Caco-2 (cell line): Measurements from ENCODE around the gene MRPL33. TPM values are rescaled to one million over a fixed set of nuclear protein-coding genes. Genes with fewer than 3 reads are reported as not detected.

Experiments used
- BruUV-seq: library from RNA; stranded (reverse); fragments of 400-500 nt; replicated peaks from 2 replicates; lab custom pipeline; 2021; lab: Mats Ljungman, UMichigan
- CTCF ChIA-PET: fragments of 300-600 bp; sonication (Branson Sonifier 250); formaldehyde crosslinking; loops from one replicate; lab custom pipeline; 2022; ENCODE audit warnings: antibody characterized with exemption; lab: Charles Lee
- POLR2A ChIA-PET: fragments of 300-600 bp; sonication (Branson Sonifier 250); formaldehyde crosslinking; loops from one replicate; lab custom pipeline; 2022; ENCODE audit warnings: antibody characterized with exemption; lab: Charles Lee
- DNase-seq, 2 experiments: peaks; one replicate each; pipeline versions ENCODE4 v3.0.0 to v3.0.0-alpha.2; 2020 to 2022
- H3K27me3 ChIP-seq: replicated peaks from 2 replicates; pipeline ENCODE4 v1.6.0; 2011; ENCODE audit warnings: low read length; ENCODE audit not compliant: control insufficient read depth, insufficient read depth
- H3K36me3 ChIP-seq: 2 replicates; pipeline ENCODE4 v1.5.1; 2011; ENCODE audit warnings: low read length; ENCODE audit not compliant: control insufficient read depth, insufficient read depth
- H3K4me1 ChIP-seq: fragments of 250-450 bp; sonication (Bioruptor Pico); 2 replicates; pipeline ENCODE4 v1.5.1; 2020; ENCODE audit warnings: mild to moderate bottlenecking
- H3K4me3 ChIP-seq: 2 replicates; pipeline ENCODE4 v1.5.1; 2011; ENCODE audit warnings: low read depth, mild to moderate bottlenecking, control low read depth, low read length
- H3K9me3 ChIP-seq: fragments of 250-450 bp; sonication (Bioruptor Pico); 2 replicates; pipeline ENCODE4 v1.5.1; 2020; ENCODE audit warnings: mild to moderate bottlenecking, moderate library complexity
- H3K27ac Mint-ChIP-seq: one replicate; pipeline ENCODE4 v1.8.0; 2022; ENCODE audit warnings: mixed read lengths; ENCODE audit not compliant: unreplicated experiment
- H3K27me3 Mint-ChIP-seq: one replicate; pipeline ENCODE4 v1.8.0; 2022; ENCODE audit warnings: mixed read lengths; ENCODE audit not compliant: insufficient read depth, unreplicated experiment
- H3K36me3 Mint-ChIP-seq: one replicate; pipeline ENCODE4 v1.8.0; 2022; ENCODE audit warnings: mild to moderate bottlenecking, mixed read lengths; ENCODE audit not compliant: insufficient read depth, unreplicated experiment
- H3K4me1 Mint-ChIP-seq: one replicate; pipeline ENCODE4 v1.8.0; 2022; ENCODE audit warnings: low read depth, mixed read lengths; ENCODE audit not compliant: unreplicated experiment
- H3K4me3 Mint-ChIP-seq: one replicate; pipeline ENCODE4 v1.8.0; 2022; ENCODE audit warnings: mild to moderate bottlenecking, moderate library complexity, mixed read lengths; ENCODE audit not compliant: unreplicated experiment
- H3K9me3 Mint-ChIP-seq: one replicate; pipeline ENCODE4 v1.8.0; 2022; ENCODE audit warnings: mixed read lengths; ENCODE audit not compliant: unreplicated experiment
- intact Hi-C: fragments of 100-400 bp; cut with micrococcal nuclease; formaldehyde crosslinking; loops from one replicate; pipeline ENCODE4 v1.10.0; 2022; ENCODE audit not compliant: unreplicated experiment
- total RNA-seq: library from RNA; stranded (reverse); gene quantifications from 2 replicates; pipeline ENCODE4 v1.2.3, GENCODE V29; 2022
- TF ChIP-seq, protein P1 (sequence below), 2 experiments: fragments of 200-600 bp in 1 of 2; IDR thresholded peaks; 1 replicate in 1 of 2; 2 replicates in 1 of 2; pipeline versions ENCODE4 v1.5.1 to v1.8.0; 2011 to 2022; ENCODE audit warnings: antibody characterized with exemption in 1 of 2, control low read depth in 1 of 2, inconsistent platforms in 1 of 2, low read depth in 1 of 2, low read length in 1 of 2, mild to moderate bottlenecking in 1 of 2, moderate library complexity in 1 of 2; ENCODE audit not compliant: insufficient read depth in 1 of 2, severe bottlenecking in 1 of 2, unreplicated experiment in 1 of 2

Gene MRPL33
- total RNA-seq, 1 experiment from 2014 or later: 84.9 TPM

DNA sequence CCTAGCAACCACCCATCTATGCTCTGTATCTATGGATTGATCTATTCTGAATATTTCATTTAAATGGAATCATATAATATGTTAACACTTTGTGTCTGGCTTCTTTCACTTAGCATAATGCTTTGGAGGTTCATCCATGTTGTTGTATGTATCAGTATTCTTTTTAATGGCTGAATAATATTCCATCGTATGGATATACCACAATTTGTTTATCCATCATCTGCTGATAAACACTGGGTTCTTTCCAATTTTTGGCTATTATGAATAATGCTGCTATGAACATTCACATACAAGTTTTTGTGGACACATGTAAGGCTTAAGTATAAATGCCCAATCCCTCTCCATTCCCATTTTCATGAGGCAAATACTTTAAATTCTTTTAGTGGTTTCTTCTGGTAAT, 52.9 kb downstream of the MRPL33 start:
- no peaks in the 10 kb centered on the region for H3K27me3 ChIP-seq
- BruUV-seq: no TSS peak
- POLR2A ChIA-PET: no interaction called here
- Mint-ChIP-seq H3K4me1 (peaks cover 10% of the 10 kb centered on the region), H3K27me3 (no peaks in the 10 kb centered on the region), H3K27ac (no peak overlapping the region), H3K36me3 (peaks cover 5% of the 10 kb centered on the region), H3K4me3 (no peak overlapping the region), H3K9me3 (peaks cover 22% of the 10 kb centered on the region)
- 0 out of 2 replicates have a peak, but pooled peaks cover 6% of the 10 kb centered on the region for H3K9me3 ChIP-seq
- CTCF ChIA-PET: no interaction called here
- H3K4me3 ChIP-seq: no peak overlapping the region
- no peaks in the 10 kb centered on the region for H3K4me1 ChIP-seq
- H3K36me3 ChIP-seq: no peaks in the 10 kb centered on the region
- DNase-seq: no peak
- intact Hi-C loops: no loop called here
- TF ChIP-seq, protein P1, sequence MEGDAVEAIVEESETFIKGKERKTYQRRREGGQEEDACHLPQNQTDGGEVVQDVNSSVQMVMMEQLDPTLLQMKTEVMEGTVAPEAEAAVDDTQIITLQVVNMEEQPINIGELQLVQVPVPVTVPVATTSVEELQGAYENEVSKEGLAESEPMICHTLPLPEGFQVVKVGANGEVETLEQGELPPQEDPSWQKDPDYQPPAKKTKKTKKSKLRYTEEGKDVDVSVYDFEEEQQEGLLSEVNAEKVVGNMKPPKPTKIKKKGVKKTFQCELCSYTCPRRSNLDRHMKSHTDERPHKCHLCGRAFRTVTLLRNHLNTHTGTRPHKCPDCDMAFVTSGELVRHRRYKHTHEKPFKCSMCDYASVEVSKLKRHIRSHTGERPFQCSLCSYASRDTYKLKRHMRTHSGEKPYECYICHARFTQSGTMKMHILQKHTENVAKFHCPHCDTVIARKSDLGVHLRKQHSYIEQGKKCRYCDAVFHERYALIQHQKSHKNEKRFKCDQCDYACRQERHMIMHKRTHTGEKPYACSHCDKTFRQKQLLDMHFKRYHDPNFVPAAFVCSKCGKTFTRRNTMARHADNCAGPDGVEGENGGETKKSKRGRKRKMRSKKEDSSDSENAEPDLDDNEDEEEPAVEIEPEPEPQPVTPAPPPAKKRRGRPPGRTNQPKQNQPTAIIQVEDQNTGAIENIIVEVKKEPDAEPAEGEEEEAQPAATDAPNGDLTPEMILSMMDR (IDR thresholded peaks at IDR 0.05; ENCODE audit: insufficient read depth in 1 of 2, low read depth in 1 of 2, low read length in 1 of 2, severe bottlenecking in 1 of 2, unreplicated experiment in 1 of 2): no peak

DNA sequence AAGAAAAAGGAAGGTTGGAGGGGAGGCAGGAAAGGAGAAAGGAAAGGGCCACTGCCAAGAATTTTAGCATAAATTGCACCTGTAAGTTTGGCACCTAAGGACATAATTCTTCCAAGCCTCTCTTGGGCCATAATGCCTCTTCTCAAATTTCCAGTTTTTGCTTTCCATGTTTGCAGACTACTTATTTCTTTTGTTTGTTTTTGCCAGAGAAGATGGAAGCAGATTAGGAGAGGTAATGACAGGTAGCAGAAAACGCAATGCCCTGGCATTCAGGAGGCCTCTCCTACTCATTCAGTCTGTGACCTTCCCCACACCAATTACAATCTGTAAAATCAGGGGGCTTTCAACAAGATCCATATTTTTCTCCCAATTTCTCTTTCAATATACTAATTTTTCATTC, 56.8 kb downstream of the MRPL33 start:
- ChIA-PET POLR2A (no interaction called here), CTCF (no interaction called here)
- Mint-ChIP-seq H3K27ac (no peak overlapping the region), H3K27me3 (no peaks in the 10 kb centered on the region), H3K4me1 (peaks cover 10% of the 10 kb centered on the region), H3K4me3 (no peak overlapping the region), H3K9me3 (peaks cover 22% of the 10 kb centered on the region), H3K36me3 (peaks cover 5% of the 10 kb centered on the region)
- H3K4me1 ChIP-seq: no peaks in the 10 kb centered on the region
- H3K9me3 ChIP-seq: 0 out of 2 replicates have a peak, but pooled peaks cover 6% of the 10 kb centered on the region
- no TSS peak for BruUV-seq
- DNase-seq: no peak
- TF ChIP-seq, protein P1 (IDR thresholded peaks at IDR 0.05; ENCODE audit: insufficient read depth in 1 of 2, low read depth in 1 of 2, low read length in 1 of 2, severe bottlenecking in 1 of 2, unreplicated experiment in 1 of 2): no peak
- intact Hi-C loops: no loop called here
- no peak overlapping the region for H3K4me3 ChIP-seq
- H3K36me3 ChIP-seq: no peaks in the 10 kb centered on the region
- H3K27me3 ChIP-seq: no peaks in the 10 kb centered on the region

Other genes starting within 250 kb of the MRPL33 start
- 33.9 and 38.9 TPM in 2 replicates for gene ZNF512, start 188.7 kb upstream of the MRPL33 start, total RNA-seq
- gene CCDC121, start 142.7 kb upstream of the MRPL33 start, total RNA-seq: 3.9 and 4.7 TPM in 2 replicates
- gene GPN1, start 142.7 kb upstream of the MRPL33 start, total RNA-seq: 45.9 and 60.9 TPM in 2 replicates
- gene SUPT7L, start 108.1 kb upstream of the MRPL33 start, total RNA-seq: 42.4 and 43.5 TPM in 2 replicates
- 33.8 and 34.3 TPM in 2 replicates for gene SLC4A1AP, start 107.8 kb upstream of the MRPL33 start, total RNA-seq
- gene RBKS, start 118.7 kb downstream of the MRPL33 start, total RNA-seq: 7.1 and 7.4 TPM in 2 replicates
- gene BABAM2, start 119.0 kb downstream of the MRPL33 start, total RNA-seq: 50.7 and 57.3 TPM in 2 replicates